Naive thymus-derived CD4-positive, alpha-beta T cell (primary cell): ENCODE measurements around the gene CCDC40. TPM values are rescaled to one million over a fixed set of nuclear protein-coding genes. Genes with fewer than 3 reads are reported as not detected.

Experiments
- ATAC-seq: fragments of 150-1000 bp; cut with Tn5 transposase; 2 replicates; pipeline ENCODE4 v1.10.0; 2021; ENCODE audit warnings: mild to moderate bottlenecking, moderate library complexity
- CTCF ChIA-PET: fragments of 350-600 bp; sonication (Branson Sonifier 250); formaldehyde crosslinking; loops from one replicate; lab custom pipeline; 2021; ENCODE audit warnings: antibody characterized with exemption; lab: Charles Lee
- POLR2A ChIA-PET: fragments of 350-600 bp; sonication (Branson Sonifier 250); formaldehyde crosslinking; loops from one replicate; lab custom pipeline; 2021; ENCODE audit warnings: antibody characterized with exemption, inconsistent platforms; lab: Charles Lee
- DNase-seq, 9 donors: peaks; one replicate each; pipeline versions ENCODE4 v3.0.0 to v3.0.0-alpha.2; 2020 to 2022; ENCODE audit warnings: mixed read lengths in 1 of 9
- H3K27ac ChIP-seq: one replicate; pipeline ENCODE4 v1.7.0; 2013; ENCODE audit warnings: mild to moderate bottlenecking, low read depth, low read length, moderate library complexity
- H3K27me3 ChIP-seq, 2 donors: one replicate each; pipeline ENCODE4 v1.7.0; 2013; ENCODE audit warnings: low read length in 2 of 2, mild to moderate bottlenecking in 2 of 2, moderate library complexity in 2 of 2; ENCODE audit not compliant: control insufficient read depth in 2 of 2, insufficient read depth in 2 of 2
- H3K36me3 ChIP-seq, 3 experiments: 1 replicate in 2 of 3; 2 replicates in 1 of 3; pipeline ENCODE4 v1.7.0; 2013; ENCODE audit warnings: low read length in 3 of 3, mild to moderate bottlenecking in 3 of 3, moderate library complexity in 1 of 3; ENCODE audit not compliant: insufficient read depth in 3 of 3, control insufficient read depth in 2 of 3
- H3K4me1 ChIP-seq, 2 donors: one replicate each; pipeline ENCODE4 v1.7.0; 2013; ENCODE audit warnings: low read length in 2 of 2, mild to moderate bottlenecking in 2 of 2, moderate library complexity in 1 of 2; ENCODE audit not compliant: control insufficient read depth in 2 of 2, insufficient read depth in 2 of 2
- H3K4me3 ChIP-seq: 2 replicates; pipeline ENCODE4 v1.7.0; 2013; ENCODE audit warnings: mild to moderate bottlenecking, low read length
- H3K9me3 ChIP-seq, 3 experiments: 1 replicate in 2 of 3; 2 replicates in 1 of 3; pipeline ENCODE4 v1.7.0; 2013; ENCODE audit warnings: low read length in 3 of 3; ENCODE audit not compliant: control insufficient read depth in 2 of 3
- H3K27ac Mint-ChIP-seq, 9 donors: one replicate each; pipeline ENCODE4 v1.8.0; 2020 to 2022; ENCODE audit warnings: mixed read lengths in 9 of 9, mild to moderate bottlenecking in 8 of 9, moderate library complexity in 5 of 9, inconsistent platforms in 2 of 9
- H3K27me3 Mint-ChIP-seq, 5 donors: one replicate each; pipeline ENCODE4 v1.8.0; 2021 to 2022; ENCODE audit warnings: mixed read lengths in 5 of 5, mild to moderate bottlenecking in 1 of 5
- H3K36me3 Mint-ChIP-seq, 5 donors: one replicate each; pipeline ENCODE4 v1.8.0; 2020 to 2022; ENCODE audit warnings: mixed read lengths in 5 of 5, mild to moderate bottlenecking in 3 of 5, inconsistent platforms in 1 of 5
- H3K4me1 Mint-ChIP-seq, 7 donors: one replicate each; pipeline ENCODE4 v1.8.0; 2020 to 2022; ENCODE audit warnings: mixed read lengths in 7 of 7, mild to moderate bottlenecking in 3 of 7, inconsistent platforms in 1 of 7
- H3K4me3 Mint-ChIP-seq, 10 donors: one replicate each; pipeline ENCODE4 v1.8.0; 2020 to 2022; ENCODE audit warnings: mild to moderate bottlenecking in 10 of 10, mixed read lengths in 10 of 10, moderate library complexity in 6 of 10, inconsistent platforms in 2 of 10
- H3K9me3 Mint-ChIP-seq, 11 donors: one replicate each; pipeline ENCODE4 v1.8.0; 2020 to 2022; ENCODE audit warnings: mixed read lengths in 11 of 11, mild to moderate bottlenecking in 4 of 11, inconsistent platforms in 1 of 11, moderate library complexity in 1 of 11
- intact Hi-C, 2 donors: fragments of 100-400 bp; cut with micrococcal nuclease; formaldehyde crosslinking; loops; one replicate each; pipeline ENCODE4 v1.15.1; 2023
- polyA plus RNA-seq, 2 donors: library from polyadenylated mRNA; unstranded; fragments of 300-500 nt; fragmentation: Illumina TruSeq; gene quantifications; one replicate each; pipeline ENCODE4 v1.2.3, GENCODE V29; 2021
- total RNA-seq, 6 experiments: library from RNA in 5 of 6; stranded (reverse) in 5 of 6; gene quantifications; 1 replicate in 5 of 6; 2 replicates in 1 of 6; pipeline ENCODE4 v1.2.3 and lab custom pipeline; 2021 to 2026

Gene CCDC40
- total and polyA plus RNA-seq, 7 experiments from 2014 or later: 0.43 to 3.0 (median 0.79) TPM; not detected in 2

- CTCF ChIA-PET: no interaction called here
- no peak overlapping the region for H3K4me3 Mint-ChIP-seq
- H3K4me1 ChIP-seq: no peaks in the 10 kb centered on the region
- H3K36me3 ChIP-seq: no peaks in the 10 kb centered on the region
- no peak overlapping the region for H3K4me3 ChIP-seq
- peaks cover 5 to 37% (median 22%) of the 10 kb centered on the region in 5 donors for H3K27me3 Mint-ChIP-seq
- H3K27ac ChIP-seq: no peak overlapping the region
- no peaks in the 10 kb centered on the region for H3K27me3 ChIP-seq
- intact Hi-C loops: no loop called here
- no peaks in the 10 kb centered on the region for H3K9me3 Mint-ChIP-seq
- POLR2A ChIA-PET: no interaction called here
- no peaks in the 10 kb centered on the region for H3K4me1 Mint-ChIP-seq
- no peak overlapping the region for H3K27ac Mint-ChIP-seq
- no peaks in the 10 kb centered on the region for H3K9me3 ChIP-seq
- DNase-seq: no peak
- no peaks in the 10 kb centered on the region for H3K36me3 Mint-ChIP-seq
- ATAC-seq: no peak
Observed at GRCh38 chr17:80124351-80124981, 88.0 kb downstream of the CCDC40 start.

DNA sequence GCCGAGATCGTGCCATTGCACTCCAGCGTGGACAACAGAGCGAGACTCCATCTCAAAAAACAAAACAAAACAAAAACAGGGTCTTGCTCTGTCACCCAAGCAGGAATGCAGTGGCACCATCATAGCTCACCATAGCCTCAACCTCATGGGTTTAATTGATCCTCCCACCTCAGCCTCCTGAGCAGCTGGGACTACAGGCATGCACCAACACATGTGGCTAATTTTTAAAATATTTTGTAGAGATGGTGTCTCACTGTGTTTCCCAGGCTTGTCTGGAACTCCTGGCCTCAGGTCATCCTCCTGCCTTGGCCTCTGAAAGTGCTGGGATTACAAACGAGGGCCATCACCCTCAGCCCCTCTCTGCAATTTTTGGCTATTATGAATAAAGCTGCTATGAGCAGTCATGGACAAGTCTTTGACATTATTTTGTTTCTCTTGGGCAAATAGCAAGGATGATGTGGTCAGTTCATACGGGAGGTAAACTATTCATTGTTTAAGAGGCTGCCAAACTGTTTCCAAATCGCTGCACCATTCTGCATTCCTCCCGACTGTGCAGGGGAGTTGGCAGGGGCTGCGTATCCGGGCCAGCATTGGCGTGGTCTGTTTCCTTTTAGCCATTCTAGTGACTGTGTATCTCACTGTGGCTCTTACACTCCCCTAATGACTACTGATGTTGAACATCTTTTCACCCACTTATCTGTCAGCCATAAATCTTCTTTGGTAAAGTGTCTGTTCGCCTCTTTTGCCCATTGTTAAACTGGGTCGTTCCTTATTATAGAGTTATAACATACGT lies 89.4 kb downstream of the CCDC40 start:
- H3K9me3 ChIP-seq: no peaks in the 10 kb centered on the region
- H3K4me3 ChIP-seq: no peak overlapping the region
- H3K36me3 ChIP-seq: no peaks in the 10 kb centered on the region
- Mint-ChIP-seq H3K36me3 (no peaks in the 10 kb centered on the region), H3K4me3 (no peak overlapping the region), H3K4me1 (no peaks in the 10 kb centered on the region), H3K27ac (no peak overlapping the region), H3K27me3 (peaks cover 5 to 38% (median 25%) of the 10 kb centered on the region in 5 donors), H3K9me3 (no peaks in the 10 kb centered on the region)
- DNase-seq: no peak
- ChIA-PET CTCF (no interaction called here), POLR2A (no interaction called here)
- no peaks in the 10 kb centered on the region for H3K4me1 ChIP-seq
- no peaks in the 10 kb centered on the region for H3K27me3 ChIP-seq
- intact Hi-C loops: no loop called here
- no peak for ATAC-seq
- no peak overlapping the region for H3K27ac ChIP-seq

GRCh38 chr17:80126449-80126715 lies 89.9 kb downstream of the CCDC40 start:
- Mint-ChIP-seq H3K27me3 (peaks cover 5 to 38% (median 25%) of the 10 kb centered on the region in 5 donors), H3K36me3 (no peaks in the 10 kb centered on the region), H3K4me1 (no peaks in the 10 kb centered on the region), H3K4me3 (no peak overlapping the region), H3K9me3 (no peaks in the 10 kb centered on the region), H3K27ac (no peak overlapping the region)
- Histone ChIP-seq H3K9me3 (no peaks in the 10 kb centered on the region), H3K27me3 (no peaks in the 10 kb centered on the region), H3K4me3 (no peak overlapping the region), H3K36me3 (no peaks in the 10 kb centered on the region), H3K4me1 (no peaks in the 10 kb centered on the region), H3K27ac (no peak overlapping the region)
- DNase-seq: no peak
- ChIA-PET POLR2A (no interaction called here), CTCF (no interaction called here)
- intact Hi-C loops: no loop called here
- no peak for ATAC-seq

DNA sequence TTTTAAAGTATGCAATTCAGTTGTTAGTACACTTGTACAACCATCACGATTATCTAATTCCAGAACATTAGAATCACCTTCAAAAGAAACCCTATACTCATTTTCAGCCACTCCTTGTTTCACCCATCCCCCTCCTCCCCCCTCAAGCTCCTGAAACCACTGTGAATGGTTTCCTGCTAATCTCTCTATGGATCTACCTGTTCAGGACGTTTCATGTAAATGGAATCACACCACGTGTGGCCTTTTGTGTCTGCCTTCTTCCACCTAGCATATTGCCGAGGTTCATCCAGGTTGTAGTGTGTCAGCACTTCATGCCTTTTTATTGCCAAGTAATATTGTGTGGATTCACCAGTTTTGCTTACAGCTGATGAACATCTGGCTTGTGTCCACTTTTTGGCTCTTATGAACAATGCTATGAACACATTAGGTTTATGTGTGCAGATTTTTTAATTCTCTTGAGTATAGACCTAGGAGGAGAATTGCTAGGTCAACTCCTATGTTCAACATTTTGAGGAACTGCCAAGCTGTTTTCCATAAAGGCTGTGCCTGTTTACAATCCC lies 92.6 kb downstream of the CCDC40 start:
- H3K27ac Mint-ChIP-seq: no peak overlapping the region
- intact Hi-C loops: no loop called here
- H3K27me3 Mint-ChIP-seq: peaks cover 5 to 35% (median 25%) of the 10 kb centered on the region in 5 donors
- no peaks in the 10 kb centered on the region for H3K4me1 Mint-ChIP-seq
- peaks cover 0 to 16% (median 6%) of the 10 kb centered on the region in 5 donors for H3K36me3 Mint-ChIP-seq
- Histone ChIP-seq H3K4me3 (no peak overlapping the region), H3K4me1 (no peaks in the 10 kb centered on the region), H3K36me3 (peaks cover 0 to 14% (median 6%) of the 10 kb centered on the region in 3 experiments), H3K9me3 (no peaks in the 10 kb centered on the region), H3K27me3 (no peaks in the 10 kb centered on the region), H3K27ac (no peak overlapping the region)
- ChIA-PET POLR2A (interaction anchor here (1.7 kb wide), 1 partner anchor 12 kb away, joined by 5 read pairs; no protein-coding TSS in a partner anchor), CTCF (no interaction called here)
- H3K4me3 Mint-ChIP-seq: no peak overlapping the region
- no peak for ATAC-seq
- DNase-seq: no peak
- no peaks in the 10 kb centered on the region for H3K9me3 Mint-ChIP-seq

GRCh38 chr17:80130992-80131391 lies 94.5 kb downstream of the CCDC40 start:
- no peak for ATAC-seq
- ChIA-PET CTCF (no interaction called here), POLR2A (no interaction called here)
- Histone ChIP-seq H3K4me3 (no peak overlapping the region), H3K27me3 (no peaks in the 10 kb centered on the region), H3K9me3 (no peaks in the 10 kb centered on the region), H3K27ac (no peak overlapping the region), H3K36me3 (peaks cover 0 to 32% (median 8%) of the 10 kb centered on the region in 3 experiments), H3K4me1 (no peaks in the 10 kb centered on the region)
- DNase-seq: no peak
- no peak overlapping the region for H3K4me3 Mint-ChIP-seq
- peaks cover 5 to 30% (median 25%) of the 10 kb centered on the region in 5 donors for H3K27me3 Mint-ChIP-seq
- H3K9me3 Mint-ChIP-seq: no peaks in the 10 kb centered on the region
- no peaks in the 10 kb centered on the region for H3K4me1 Mint-ChIP-seq
- intact Hi-C loops: no loop called here
- peaks cover 0 to 31% (median 11%) of the 10 kb centered on the region in 5 donors for H3K36me3 Mint-ChIP-seq
- H3K27ac Mint-ChIP-seq: peak overlapping the region in 1 of 9 donors; percentile 43

- no peaks in the 10 kb centered on the region for H3K9me3 Mint-ChIP-seq
- no peaks in the 10 kb centered on the region for H3K4me1 ChIP-seq
- H3K36me3 ChIP-seq: peaks cover 12 to 53% (median 27%) of the 10 kb centered on the region in 3 experiments
- no peaks in the 10 kb centered on the region for H3K27me3 ChIP-seq
- peaks cover 5 to 18% (median 15%) of the 10 kb centered on the region in 5 donors for H3K27me3 Mint-ChIP-seq
- CTCF ChIA-PET: no interaction called here
- peaks cover under 1 to 46% (median 21%) of the 10 kb centered on the region in 5 donors for H3K36me3 Mint-ChIP-seq
- intact Hi-C loops: no loop called here
- no peak overlapping the region for H3K4me3 Mint-ChIP-seq
- POLR2A ChIA-PET: interaction anchor here (1.0 kb wide), 1 partner anchor 13 kb away, joined by 3 read pairs; no protein-coding TSS in a partner anchor
- DNase-seq (no peak), ATAC-seq (peak; percentile 10)
- no peak overlapping the region for H3K27ac ChIP-seq
- H3K9me3 ChIP-seq: no peaks in the 10 kb centered on the region
- H3K4me3 ChIP-seq: no peak overlapping the region
- H3K27ac Mint-ChIP-seq: peak overlapping the region in 2 of 9 donors; percentile 13 to 70
- H3K4me1 Mint-ChIP-seq: no peaks in the 10 kb centered on the region
Observed at GRCh38 chr17:80132906-80133625, 96.6 kb downstream of the CCDC40 start.
